Tibial artery (tissue), 4 donors: ENCODE measurements around the gene SAMD4B.

Source experiments
- DNase-seq, 2 donors: peaks; one replicate each; pipeline ENCODE4 v3.0.0-alpha.2; 2019
- H3K27ac ChIP-seq, 2 donors: fragments of 200-600 bp; sonication (generic) in 1 of 2; 1 replicate in 1 of 2; 2 replicates in 1 of 2; pipeline ENCODE4 v1.5.1; 2018 to 2019; ENCODE audit warnings: mild to moderate bottlenecking in 1 of 2
- H3K27me3 ChIP-seq, 2 donors: fragments of 200-600 bp; sonication (generic) in 1 of 2; one replicate each; pipeline versions ENCODE4 v1.5.1 to v1.6.0; 2016 to 2019
- H3K36me3 ChIP-seq, 3 donors: fragments of 200-600 bp; sonication (generic) in 2 of 3; one replicate each; pipeline ENCODE4 v1.5.1; 2016 to 2019; ENCODE audit warnings: mild to moderate bottlenecking in 2 of 3
- H3K4me1 ChIP-seq, 4 donors: fragments of 200-600 bp; sonication (generic) in 2 of 4; 1 replicate in 3 of 4; 2 replicates in 1 of 4; pipeline ENCODE4 v1.5.1; 2016 to 2019
- H3K4me3 ChIP-seq, 2 donors: fragments of 200-600 bp; sonication (generic) in 1 of 2; 1 replicate in 1 of 2; 2 replicates in 1 of 2; pipeline ENCODE4 v1.5.1; 2018 to 2019; ENCODE audit warnings: mild to moderate bottlenecking in 2 of 2
- H3K9me3 ChIP-seq, 3 donors: fragments of 200-600 bp; sonication (generic) in 1 of 3; one replicate each; pipeline ENCODE4 v1.5.1; 2016 to 2019
- intact Hi-C: fragments of 100-400 bp; cut with DNase I; formaldehyde crosslinking; loops from one replicate; pipeline ENCODE4 v1.15.0; 2023; ENCODE audit warnings: low total_unique reads
- TF ChIP-seq, protein P1 (sequence below), 2 experiments: fragments of 200-600 bp in 1 of 2; fragments of 450-650 bp in 1 of 2; IDR thresholded peaks; one replicate each; pipeline ENCODE4 v1.5.1; 2017 to 2019; ENCODE audit warnings: antibody characterized with exemption in 2 of 2, mild to moderate bottlenecking in 1 of 2, moderate library complexity in 1 of 2

Gene SAMD4B

DNA sequence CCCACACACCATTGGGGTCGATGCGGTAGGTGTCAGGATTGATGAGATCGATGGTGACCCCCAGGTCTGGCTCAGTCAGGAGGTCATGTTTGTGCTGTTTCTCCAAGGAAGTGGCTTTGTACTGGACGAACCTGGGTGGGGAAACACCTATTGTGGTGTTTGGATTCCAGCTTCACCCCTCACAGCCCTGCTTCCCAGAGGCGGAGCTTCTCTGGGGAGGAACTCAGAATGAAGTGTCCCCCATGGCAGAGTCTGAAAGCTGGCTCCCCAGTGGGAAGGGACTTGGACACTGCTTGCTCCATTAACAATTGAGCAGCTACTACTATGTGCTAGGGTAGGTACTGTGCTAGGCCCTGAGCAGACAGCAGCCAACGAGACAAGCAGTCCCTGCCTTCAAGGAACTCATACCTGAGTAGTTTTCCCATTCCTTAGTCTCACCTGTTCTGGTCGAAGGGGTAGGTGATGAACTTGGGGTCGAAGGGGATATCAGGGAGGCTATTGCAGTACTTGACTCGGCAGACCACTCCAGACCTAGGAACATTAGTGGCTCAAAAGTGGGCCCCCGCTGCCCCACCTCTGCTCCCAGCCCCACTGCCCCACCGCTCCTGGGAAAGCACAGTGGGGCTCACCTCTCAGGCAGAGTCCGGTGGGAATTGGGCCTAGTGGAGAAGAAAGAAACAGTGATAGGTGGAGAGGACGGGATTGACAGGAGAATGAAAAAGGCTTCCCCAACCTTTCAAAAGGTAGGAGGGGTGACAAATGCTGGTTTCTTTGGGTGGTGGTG lies 47.6 kb downstream of the SAMD4B start:
- no peak for DNase-seq
- H3K36me3 ChIP-seq, result peaks cover 21 to 64% (median 60%) of the 10 kb centered on the region in 3 donors
- H3K9me3 ChIP-seq, result no peaks in the 10 kb centered on the region
- intact Hi-C loops, result no loop called here
- TF ChIP-seq, protein P1, sequence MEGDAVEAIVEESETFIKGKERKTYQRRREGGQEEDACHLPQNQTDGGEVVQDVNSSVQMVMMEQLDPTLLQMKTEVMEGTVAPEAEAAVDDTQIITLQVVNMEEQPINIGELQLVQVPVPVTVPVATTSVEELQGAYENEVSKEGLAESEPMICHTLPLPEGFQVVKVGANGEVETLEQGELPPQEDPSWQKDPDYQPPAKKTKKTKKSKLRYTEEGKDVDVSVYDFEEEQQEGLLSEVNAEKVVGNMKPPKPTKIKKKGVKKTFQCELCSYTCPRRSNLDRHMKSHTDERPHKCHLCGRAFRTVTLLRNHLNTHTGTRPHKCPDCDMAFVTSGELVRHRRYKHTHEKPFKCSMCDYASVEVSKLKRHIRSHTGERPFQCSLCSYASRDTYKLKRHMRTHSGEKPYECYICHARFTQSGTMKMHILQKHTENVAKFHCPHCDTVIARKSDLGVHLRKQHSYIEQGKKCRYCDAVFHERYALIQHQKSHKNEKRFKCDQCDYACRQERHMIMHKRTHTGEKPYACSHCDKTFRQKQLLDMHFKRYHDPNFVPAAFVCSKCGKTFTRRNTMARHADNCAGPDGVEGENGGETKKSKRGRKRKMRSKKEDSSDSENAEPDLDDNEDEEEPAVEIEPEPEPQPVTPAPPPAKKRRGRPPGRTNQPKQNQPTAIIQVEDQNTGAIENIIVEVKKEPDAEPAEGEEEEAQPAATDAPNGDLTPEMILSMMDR (IDR thresholded peaks at IDR 0.05), result no peak
- peak overlapping the region; percentile 96 to 98 for H3K27ac ChIP-seq
- no peaks in the 10 kb centered on the region for H3K27me3 ChIP-seq
- H3K4me1 ChIP-seq, result peaks cover 0 to 33% (median 23%) of the 10 kb centered on the region in 4 donors
- peak overlapping the region; percentile 72 to 85 for H3K4me3 ChIP-seq

DNA sequence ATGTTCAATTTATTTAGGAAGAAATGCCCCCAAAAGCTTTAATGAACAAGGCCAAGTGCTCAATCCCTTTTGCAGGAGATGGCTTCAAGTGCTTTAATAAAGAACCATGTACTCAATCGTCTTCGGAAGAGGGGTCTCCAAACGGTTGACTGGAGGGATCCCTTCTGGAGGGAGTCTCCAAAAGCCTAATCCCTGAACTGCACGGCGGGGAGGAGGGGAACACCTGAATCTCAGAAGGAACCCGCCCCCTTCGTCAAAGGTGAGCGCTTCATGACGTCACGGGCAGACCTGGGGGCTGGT lies 48.2 kb downstream of the SAMD4B start:
- intact Hi-C loops, result no loop called here
- DNase-seq, result no peak
- peak overlapping the region; percentile 72 to 85 for H3K4me3 ChIP-seq
- H3K27me3 ChIP-seq, result no peaks in the 10 kb centered on the region
- H3K36me3 ChIP-seq, result peaks cover 21 to 64% (median 60%) of the 10 kb centered on the region in 3 donors
- H3K4me1 ChIP-seq, result peaks cover 0 to 33% (median 23%) of the 10 kb centered on the region in 4 donors
- TF ChIP-seq, protein P1 (IDR thresholded peaks at IDR 0.05), result no peak
- H3K27ac ChIP-seq, result peak overlapping the region; percentile 96 to 98
- H3K9me3 ChIP-seq, result no peaks in the 10 kb centered on the region

DNA sequence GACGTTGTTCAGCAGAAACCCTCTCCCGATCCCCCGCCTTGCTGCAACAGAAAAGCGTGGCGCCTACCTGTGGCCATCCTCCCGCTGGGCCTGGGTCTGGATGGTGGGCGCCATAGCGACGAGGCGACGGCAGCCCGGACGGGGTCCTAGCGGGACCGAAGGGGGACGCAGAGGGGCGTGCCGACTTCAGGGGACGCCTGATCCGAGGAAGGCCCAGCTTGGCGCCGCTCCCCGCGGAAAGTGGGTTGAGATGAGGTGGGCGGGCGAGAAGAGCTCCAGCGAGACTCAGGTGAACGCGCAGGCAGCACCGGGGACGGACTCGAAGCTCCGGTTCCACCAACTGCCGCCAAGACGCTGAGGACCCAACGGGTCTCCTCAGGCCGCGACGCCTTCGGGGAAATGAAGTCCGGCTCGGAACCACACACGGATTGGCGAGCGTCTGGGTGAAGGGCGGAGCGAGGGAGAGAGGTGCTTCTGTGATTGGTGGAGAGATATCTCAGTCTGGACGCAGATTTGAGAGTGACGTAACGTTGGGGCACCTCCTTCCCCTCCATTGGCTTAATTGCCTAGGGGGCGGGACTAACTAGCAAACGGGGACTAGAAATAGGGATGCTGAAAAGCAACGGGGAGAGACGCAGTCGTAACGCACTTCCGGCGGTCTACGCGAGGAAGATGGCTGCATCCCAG lies 48.7 kb downstream of the SAMD4B start, which contains the start of the genes MED29 and PAF1:
Gene MED29, plus strand, starts transcription at position 628 of the 687 bp plus-strand sequence. Its CDS starts 45 bp downstream, at position 673.
Gene PAF1, minus strand, starts transcription at position 356 of the 687 bp plus-strand sequence. Its CDS starts 242 bp downstream, at position 114.
- TF ChIP-seq, protein P1 (IDR thresholded peaks at IDR 0.05), result peak in 1 of 2 experiments; percentile 25
- Histone ChIP-seq H3K4me1 (peaks cover 0 to 33% (median 23%) of the 10 kb centered on the region in 4 donors), H3K27ac (peak within 1 kb of the TSS; percentile 96 to 98), H3K4me3 (peak within 1 kb of the TSS; percentile 72 to 85), H3K9me3 (no peaks in the 10 kb centered on the region), H3K36me3 (peaks cover 18 to 64% (median 60%) of the 10 kb centered on the region in 3 donors), H3K27me3 (no peaks in the 10 kb centered on the region)
- intact Hi-C loops, result no loop called here
- peak; percentile 98 to 99 for DNase-seq

DNA sequence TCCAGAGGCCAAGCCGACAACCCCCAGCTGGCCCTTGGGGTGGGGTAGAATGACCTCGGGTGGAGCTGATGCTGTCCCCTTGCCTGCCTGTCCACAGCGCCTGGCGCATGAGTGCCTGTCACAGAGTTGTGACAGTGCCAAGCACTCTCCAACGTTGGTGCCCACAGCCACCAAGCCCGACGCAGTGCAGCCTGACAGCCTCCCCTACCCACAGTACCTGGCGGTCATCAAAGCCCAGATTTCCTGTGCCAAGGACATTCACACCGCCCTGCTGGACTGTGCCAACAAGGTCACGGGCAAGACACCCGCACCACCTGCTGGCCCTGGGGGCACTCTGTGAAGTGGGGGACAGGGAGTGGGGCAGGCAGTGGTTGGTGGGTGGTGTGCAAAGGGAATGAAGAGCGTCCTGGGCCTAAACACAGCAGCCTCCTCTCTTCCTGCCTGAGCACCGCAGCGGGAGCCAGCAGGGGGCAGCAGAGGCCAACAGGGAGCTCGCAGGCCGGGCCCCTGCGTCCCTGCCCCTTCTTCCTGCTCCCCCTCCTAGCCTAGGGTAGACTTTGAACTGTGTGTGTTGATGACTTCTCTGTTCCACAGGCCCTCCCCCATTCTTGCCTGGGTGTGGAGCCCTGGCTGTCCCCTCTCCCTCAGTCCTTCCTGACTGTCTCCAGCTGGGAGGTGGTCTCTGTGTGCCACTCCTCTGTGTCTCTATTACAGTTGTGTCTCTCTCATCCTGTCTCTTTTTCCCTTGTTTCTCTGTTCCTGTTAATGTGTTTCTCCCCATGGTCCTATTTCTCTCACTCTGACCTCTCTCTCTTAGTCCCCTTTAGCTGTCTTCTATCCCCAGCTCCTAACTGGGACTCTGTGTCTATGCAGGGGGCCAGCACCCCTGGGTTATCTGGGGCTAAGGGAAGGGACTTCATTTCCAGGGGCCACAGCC lies 55.4 kb downstream of the SAMD4B start:
- intact Hi-C loops, result no loop called here
- H3K4me1 ChIP-seq, result peaks cover 6 to 37% (median 30%) of the 10 kb centered on the region in 4 donors

More for the DNA sequence above, 55.4 kb downstream of the SAMD4B start:
- peaks cover 0 to 47% (median 39%) of the 10 kb centered on the region in 3 donors for H3K36me3 ChIP-seq
- DNase-seq, result peak; percentile 91 to 93
- no peaks in the 10 kb centered on the region for H3K9me3 ChIP-seq
- TF ChIP-seq, protein P1 (IDR thresholded peaks at IDR 0.05), result peak; percentile 98
- no peaks in the 10 kb centered on the region for H3K27me3 ChIP-seq
- peak overlapping the region in 1 of 2 donors; percentile 5 for H3K4me3 ChIP-seq
- H3K27ac ChIP-seq, result peak overlapping the region; percentile 99 to 100
